Lower lobe of right lung (tissue), 2 donors: Measurements from ENCODE around the gene AATK. TPM values are rescaled to one million over a fixed set of nuclear protein-coding genes. Genes with fewer than 3 reads are reported as not detected.

ENCODE experiments used
- ATAC-seq, 2 donors: fragments of 200-7000 bp; cut with Tn5 transposase; one replicate each; pipeline ENCODE4 v1.9.1; 2020 to 2022; ENCODE audit warnings: mild to moderate bottlenecking in 2 of 2, moderate library complexity in 2 of 2
- DNase-seq: peaks from one replicate; pipeline ENCODE4 v3.0.0-alpha.2; 2020
- H3K27ac ChIP-seq: fragments of 200-600 bp; one replicate; pipeline ENCODE4 v1.8.0; 2022
- H3K27me3 ChIP-seq: fragments of 200-600 bp; one replicate; pipeline ENCODE4 v1.8.0; 2022; ENCODE audit warnings: low read depth
- H3K36me3 ChIP-seq: fragments of 200-600 bp; one replicate; pipeline ENCODE4 v1.8.0; 2022; ENCODE audit warnings: mild to moderate bottlenecking
- H3K4me1 ChIP-seq: fragments of 200-600 bp; one replicate; pipeline ENCODE4 v1.8.0; 2022
- H3K4me3 ChIP-seq: fragments of 200-600 bp; one replicate; pipeline ENCODE4 v1.8.0; 2022; ENCODE audit warnings: mild to moderate bottlenecking
- H3K9me3 ChIP-seq: fragments of 200-600 bp; one replicate; pipeline ENCODE4 v1.8.0; 2022
- CTCF ChIP-seq: fragments of 200-600 bp; IDR thresholded peaks from one replicate; pipeline ENCODE4 v1.8.0; 2022; ENCODE audit warnings: antibody characterized with exemption, mild to moderate bottlenecking
- intact Hi-C: fragments of 100-400 bp; cut with DNase I; formaldehyde crosslinking; loops from one replicate; pipeline ENCODE4 v1.11.0; 2022
- total RNA-seq: library from RNA; stranded (reverse); fragmentation: NEBNext Ultra II Directional; extraction: Animal tissue kit (Norgen Biotek cat#: 25700); gene quantifications from one replicate; pipeline ENCODE4 v1.2.1, GENCODE V29; 2021
- donor health status: DM: no; HTN: yes; CAD: no; lungs with severe emphysema.

The AATK gene
- total RNA-seq, 1 donor from 2014 or later = 64.0 TPM

GRCh38 chr17:81143717-81144422, 22.2 kb downstream of the AATK start:
- Histone ChIP-seq H3K9me3 (no peaks in the 10 kb centered on the region), H3K27ac (no peak overlapping the region), H3K4me3 (no peak overlapping the region), H3K27me3 (no peaks in the 10 kb centered on the region), H3K4me1 (peaks cover 9% of the 10 kb centered on the region), H3K36me3 (no peaks in the 10 kb centered on the region)
- no peak for TF ChIP-seq CTCF
- ATAC-seq = peak in 1 of 2 donors; percentile 1
- intact Hi-C loops = no loop called here
- DNase-seq = no peak

- DNase-seq (no peak), ATAC-seq (no peak)
- Histone ChIP-seq H3K27ac (peak overlapping the region; percentile 11), H3K4me3 (no peak overlapping the region), H3K9me3 (no peaks in the 10 kb centered on the region), H3K27me3 (no peaks in the 10 kb centered on the region), H3K4me1 (peaks cover 9% of the 10 kb centered on the region), H3K36me3 (no peaks in the 10 kb centered on the region)
- intact Hi-C loops = no loop called here
- TF ChIP-seq CTCF = no peak
Observed at GRCh38 chr17:81143200-81143527, 22.9 kb downstream of the AATK start.

GRCh38 chr17:81142301-81143199, 23.5 kb downstream of the AATK start:
- peak overlapping the region; percentile 11 for H3K27ac ChIP-seq
- peak; percentile 69 for TF ChIP-seq CTCF
- H3K4me1 ChIP-seq = peaks cover 9% of the 10 kb centered on the region
- intact Hi-C loops = no loop called here
- no peak overlapping the region for H3K4me3 ChIP-seq
- H3K9me3 ChIP-seq = no peaks in the 10 kb centered on the region
- H3K36me3 ChIP-seq = no peaks in the 10 kb centered on the region
- ATAC-seq (peak; percentile 90 to 91), DNase-seq (peak; percentile 88)
- no peaks in the 10 kb centered on the region for H3K27me3 ChIP-seq

- no peak overlapping the region for H3K27ac ChIP-seq
- H3K4me1 ChIP-seq = peaks cover 9% of the 10 kb centered on the region
- no peaks in the 10 kb centered on the region for H3K9me3 ChIP-seq
- H3K36me3 ChIP-seq = no peaks in the 10 kb centered on the region
- H3K27me3 ChIP-seq = no peaks in the 10 kb centered on the region
- intact Hi-C loops = no loop called here
- no peak for DNase-seq
- ATAC-seq = no peak
- no peak overlapping the region for H3K4me3 ChIP-seq
- TF ChIP-seq CTCF = no peak
Observed at GRCh38 chr17:81140695-81141094, 25.3 kb downstream of the AATK start.

- no peak for ATAC-seq
- DNase-seq = no peak
- no peaks in the 10 kb centered on the region for H3K27me3 ChIP-seq
- H3K4me3 ChIP-seq = no peak overlapping the region
- no peaks in the 10 kb centered on the region for H3K9me3 ChIP-seq
- no peaks in the 10 kb centered on the region for H3K36me3 ChIP-seq
- intact Hi-C loops = no loop called here
- H3K4me1 ChIP-seq = peaks cover 9% of the 10 kb centered on the region
- no peak overlapping the region for H3K27ac ChIP-seq
- no peak for TF ChIP-seq CTCF
Observed at GRCh38 chr17:81140018-81140417, 26.0 kb downstream of the AATK start.
